Activated T-helper 1 cell treated with anti-CD3 and anti-CD28 coated beads, Interleukin-12 subunit alpha, Interleukin-12 subunit beta, Interleukin-2, Interleukin-4 antibody, amounts not matched to agents 30 ng/mL and 10 ng/mL and 1 ng/mL, durations not matched to agents 14 hours and 24 hours and 36 hours (primary cell): Measurements from ENCODE around the gene TBCD. TPM values are rescaled to one million over a fixed set of nuclear protein-coding genes. Genes with fewer than 3 reads are reported as not detected.

Experiments
- DNase-seq: peaks from one replicate; pipeline ENCODE4 v3.0.0; 2021; ENCODE audit warnings: low spot score
- H3K27ac Mint-ChIP-seq: one replicate; pipeline ENCODE4 v1.8.0; 2021; ENCODE audit warnings: mild to moderate bottlenecking, mixed read lengths
- H3K27me3 Mint-ChIP-seq: one replicate; pipeline ENCODE4 v1.8.0; 2022; ENCODE audit warnings: mild to moderate bottlenecking, moderate library complexity, mixed read lengths; ENCODE audit not compliant: insufficient read depth
- H3K36me3 Mint-ChIP-seq: one replicate; pipeline ENCODE4 v1.8.0; 2021; ENCODE audit warnings: low read depth, mixed read lengths
- H3K4me1 Mint-ChIP-seq: one replicate; pipeline ENCODE4 v1.8.0; 2021; ENCODE audit warnings: low read depth, mixed read lengths
- H3K4me3 Mint-ChIP-seq: one replicate; pipeline ENCODE4 v1.8.0; 2021; ENCODE audit warnings: mild to moderate bottlenecking, moderate library complexity, mixed read lengths
- H3K9me3 Mint-ChIP-seq: one replicate; pipeline ENCODE4 v1.8.0; 2021; ENCODE audit warnings: mixed read lengths
- intact Hi-C: fragments of 100-400 bp; cut with micrococcal nuclease; formaldehyde crosslinking; loops from one replicate; pipeline ENCODE4 v1.15.1; 2024
- total RNA-seq: library from RNA; stranded (reverse); gene quantifications from 2 replicates; pipeline ENCODE4 v1.2.3, GENCODE V29; 2022

TBCD gene
- total RNA-seq, 1 donor from 2014 or later: 111 TPM

DNA sequence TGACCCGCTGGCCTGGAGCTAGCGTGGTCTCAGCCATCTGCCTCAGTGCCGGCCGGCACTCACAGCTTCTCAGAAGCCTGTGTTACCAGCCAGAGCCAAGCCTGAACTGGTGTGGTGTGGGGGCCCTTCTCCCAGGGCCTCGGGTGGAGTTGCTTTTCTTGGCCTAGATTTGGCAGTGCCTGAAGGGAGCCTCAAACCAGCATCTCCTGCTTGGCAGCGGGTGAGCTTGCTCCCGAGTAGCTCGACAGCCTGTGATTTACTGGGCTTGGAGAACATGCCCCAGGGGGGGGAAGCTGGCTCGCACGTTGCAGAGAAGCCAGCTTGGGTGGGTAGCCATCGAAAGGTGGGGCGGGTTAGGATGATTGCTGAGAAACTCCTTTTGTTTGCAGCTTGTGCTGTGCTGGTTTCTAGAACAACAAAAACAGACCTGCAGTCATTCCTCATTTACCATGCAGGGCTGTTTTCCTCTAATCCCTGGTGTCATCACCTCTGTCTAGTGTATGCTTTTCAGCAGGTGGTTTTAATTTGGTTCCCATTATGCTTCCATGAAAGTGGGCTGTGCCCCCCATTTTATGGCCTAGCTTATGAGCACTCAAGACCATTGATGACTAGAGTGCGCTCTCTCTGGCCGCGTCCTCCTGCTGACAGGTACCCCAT lies 42.2 kb downstream of the TBCD start:
- intact Hi-C loops: no loop called here
- no peak for DNase-seq
- no peaks in the 10 kb centered on the region for H3K4me1 Mint-ChIP-seq
- H3K36me3 Mint-ChIP-seq: peaks cover 4% of the 10 kb centered on the region
- no peak overlapping the region for H3K27ac Mint-ChIP-seq
- H3K4me3 Mint-ChIP-seq: no peak overlapping the region
- no peaks in the 10 kb centered on the region for H3K27me3 Mint-ChIP-seq
- no peaks in the 10 kb centered on the region for H3K9me3 Mint-ChIP-seq

DNA sequence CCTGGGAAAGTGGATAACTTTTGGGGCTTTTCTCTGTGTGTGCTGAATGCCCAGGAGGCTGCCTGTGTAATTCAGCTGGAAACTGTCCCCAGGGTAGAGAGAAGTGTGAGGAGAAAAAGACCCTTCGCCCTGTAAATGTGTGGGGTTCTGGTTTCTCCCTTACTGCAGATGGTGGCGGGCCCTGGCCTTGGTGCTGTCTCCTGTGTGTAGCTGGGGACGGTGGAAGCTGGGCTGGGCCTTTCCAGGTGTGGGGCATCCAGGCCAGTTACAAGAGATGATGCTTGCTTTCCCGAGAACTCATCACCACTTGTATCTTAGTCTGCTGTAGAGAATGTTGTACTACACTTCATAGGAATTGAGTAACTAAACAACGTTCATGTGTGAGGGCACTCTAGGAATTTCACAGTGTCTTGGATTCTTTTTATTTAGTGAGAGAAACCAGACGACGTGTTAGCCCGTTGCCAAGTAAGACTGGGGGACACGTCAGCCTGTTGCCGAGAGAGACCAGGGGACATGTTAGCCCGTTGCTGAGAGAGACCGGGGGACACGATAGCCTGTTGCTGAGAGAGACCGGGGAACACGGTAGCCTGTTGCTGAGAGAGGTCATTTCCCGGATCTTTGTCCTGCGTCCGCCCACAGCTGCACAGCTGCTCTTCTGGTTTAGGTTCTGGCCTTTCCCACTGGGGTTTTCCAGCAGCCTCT lies 43.1 kb downstream of the TBCD start:
- Mint-ChIP-seq H3K27ac (no peak overlapping the region), H3K36me3 (peaks cover 4% of the 10 kb centered on the region), H3K4me3 (no peak overlapping the region), H3K9me3 (no peaks in the 10 kb centered on the region), H3K4me1 (no peaks in the 10 kb centered on the region), H3K27me3 (no peaks in the 10 kb centered on the region)
- intact Hi-C loops: no loop called here
- DNase-seq: no peak

DNA sequence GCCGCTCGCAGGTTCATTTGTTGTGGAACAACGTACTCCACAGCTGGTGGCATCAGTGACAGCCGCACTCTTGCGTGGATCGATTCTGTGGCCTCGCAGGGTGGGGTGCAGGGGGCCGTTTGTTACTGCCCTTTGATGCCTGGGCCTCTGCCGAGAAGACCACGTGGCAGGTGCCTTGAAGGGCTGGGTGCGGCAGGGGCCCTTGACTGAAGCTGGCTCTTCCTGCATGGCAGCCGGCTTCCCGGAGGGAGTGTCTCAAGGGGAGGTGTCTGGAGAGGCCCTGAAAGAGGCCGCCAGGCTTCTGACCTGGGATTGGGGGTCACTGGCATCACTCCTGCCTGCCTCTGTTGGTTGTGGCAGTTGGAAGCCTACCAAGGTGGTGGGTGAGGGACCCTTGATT lies 43.8 kb downstream of the TBCD start:
- peaks cover 6% of the 10 kb centered on the region for H3K36me3 Mint-ChIP-seq
- H3K27ac Mint-ChIP-seq: no peak overlapping the region
- H3K27me3 Mint-ChIP-seq: no peaks in the 10 kb centered on the region
- no peaks in the 10 kb centered on the region for H3K4me1 Mint-ChIP-seq
- DNase-seq: no peak
- H3K4me3 Mint-ChIP-seq: no peak overlapping the region
- H3K9me3 Mint-ChIP-seq: no peaks in the 10 kb centered on the region
- intact Hi-C loops: no loop called here

DNA sequence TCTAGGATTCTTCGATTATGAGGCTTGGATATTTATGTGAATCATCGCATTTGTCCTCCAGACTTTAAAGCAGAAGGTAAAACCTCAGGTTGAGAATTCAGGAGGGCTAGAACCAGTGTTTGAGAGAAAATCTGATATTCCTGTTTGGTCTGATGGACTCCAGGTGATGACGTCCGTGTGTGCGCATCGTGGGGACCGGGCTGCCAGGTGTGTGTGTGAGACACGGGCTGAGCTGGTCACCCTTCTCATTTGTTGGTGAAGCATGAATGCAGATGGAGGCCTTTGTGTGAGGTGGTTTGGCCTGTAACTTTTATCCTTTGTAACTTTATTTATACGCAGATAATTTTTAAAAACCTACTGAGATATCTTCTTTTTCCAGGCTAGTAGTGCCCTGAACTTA lies 45.2 kb downstream of the TBCD start:
- DNase-seq: no peak
- H3K4me3 Mint-ChIP-seq: no peak overlapping the region
- intact Hi-C loops: no loop called here
- H3K4me1 Mint-ChIP-seq: no peaks in the 10 kb centered on the region
- peaks cover 3% of the 10 kb centered on the region for H3K9me3 Mint-ChIP-seq
- no peak overlapping the region for H3K27ac Mint-ChIP-seq
- H3K27me3 Mint-ChIP-seq: no peaks in the 10 kb centered on the region
- H3K36me3 Mint-ChIP-seq: peaks cover 9% of the 10 kb centered on the region

DNA sequence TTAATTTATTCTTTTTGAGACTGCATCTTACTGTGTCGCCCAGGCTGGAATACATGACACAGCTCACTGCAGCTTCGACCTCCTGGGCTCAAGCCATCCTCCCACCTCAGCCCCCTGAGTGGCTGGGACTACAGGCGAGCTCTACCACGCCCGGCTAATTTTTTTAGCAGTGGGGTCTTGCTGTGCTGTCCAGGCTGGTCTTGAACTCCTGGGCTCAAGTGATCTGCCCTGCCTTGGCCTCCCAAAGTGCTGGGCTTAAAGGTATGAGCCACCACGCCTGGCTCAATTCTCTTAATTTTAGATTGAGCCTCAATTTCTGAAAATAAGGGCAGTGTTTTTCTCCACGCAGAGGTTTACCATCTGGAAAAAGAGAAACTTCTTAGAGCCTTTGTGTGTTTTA lies 46.9 kb downstream of the TBCD start:
- Mint-ChIP-seq H3K4me3 (no peak overlapping the region), H3K27ac (no peak overlapping the region), H3K36me3 (peaks cover 9% of the 10 kb centered on the region), H3K4me1 (no peaks in the 10 kb centered on the region), H3K9me3 (peaks cover 3% of the 10 kb centered on the region), H3K27me3 (no peaks in the 10 kb centered on the region)
- intact Hi-C loops: no loop called here
- no peak for DNase-seq

DNA sequence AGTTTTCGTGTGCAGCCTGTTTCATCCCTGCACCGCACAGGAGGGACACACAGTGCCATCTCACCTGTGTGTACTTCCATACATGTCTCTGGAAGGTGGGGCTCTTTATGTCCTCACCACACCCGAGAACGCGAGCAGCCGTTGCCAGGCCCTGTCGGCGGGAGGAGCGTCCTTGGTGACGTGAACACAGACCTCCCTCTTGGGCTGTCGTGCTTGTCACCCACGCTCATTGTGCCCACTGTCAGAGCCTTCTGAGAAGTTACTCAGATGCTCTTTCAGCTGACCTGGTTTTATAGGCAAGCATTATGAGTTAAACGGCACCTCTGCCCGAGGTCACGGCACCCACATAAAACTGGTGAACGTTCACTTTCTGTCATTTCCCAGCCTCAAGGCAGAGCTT lies 47.7 kb downstream of the TBCD start:
- H3K36me3 Mint-ChIP-seq: peaks cover 9% of the 10 kb centered on the region
- H3K27ac Mint-ChIP-seq: no peak overlapping the region
- H3K4me1 Mint-ChIP-seq: no peaks in the 10 kb centered on the region
- H3K27me3 Mint-ChIP-seq: no peaks in the 10 kb centered on the region
- no peak overlapping the region for H3K4me3 Mint-ChIP-seq
- no peak for DNase-seq
- intact Hi-C loops: no loop called here
- H3K9me3 Mint-ChIP-seq: peaks cover 3% of the 10 kb centered on the region

DNA sequence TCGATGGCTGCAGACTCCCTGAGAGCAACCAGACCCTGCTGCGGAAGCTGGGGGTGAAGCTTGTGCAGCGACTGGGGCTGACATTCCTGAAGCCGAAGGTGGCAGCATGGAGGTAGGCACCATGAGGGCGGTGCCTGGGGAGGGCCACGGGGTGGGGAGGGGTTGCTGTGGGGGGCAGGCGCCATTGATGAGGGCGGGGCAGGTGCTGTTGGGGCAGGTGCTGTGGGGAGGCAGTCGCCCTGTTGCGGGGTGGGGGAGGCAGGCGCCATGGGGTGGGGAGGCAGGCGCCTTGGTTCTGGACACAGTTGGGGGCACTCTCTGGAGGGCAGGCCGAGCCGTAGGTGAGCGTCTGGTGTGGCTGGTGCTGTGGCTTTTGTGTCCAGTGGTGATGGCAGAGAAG lies 49.0 kb downstream of the TBCD start:
- Mint-ChIP-seq H3K4me3 (no peak overlapping the region), H3K27ac (no peak overlapping the region), H3K36me3 (peaks cover 12% of the 10 kb centered on the region), H3K27me3 (no peaks in the 10 kb centered on the region), H3K4me1 (no peaks in the 10 kb centered on the region), H3K9me3 (peaks cover 3% of the 10 kb centered on the region)
- DNase-seq: no peak
- intact Hi-C loops: no loop called here

DNA sequence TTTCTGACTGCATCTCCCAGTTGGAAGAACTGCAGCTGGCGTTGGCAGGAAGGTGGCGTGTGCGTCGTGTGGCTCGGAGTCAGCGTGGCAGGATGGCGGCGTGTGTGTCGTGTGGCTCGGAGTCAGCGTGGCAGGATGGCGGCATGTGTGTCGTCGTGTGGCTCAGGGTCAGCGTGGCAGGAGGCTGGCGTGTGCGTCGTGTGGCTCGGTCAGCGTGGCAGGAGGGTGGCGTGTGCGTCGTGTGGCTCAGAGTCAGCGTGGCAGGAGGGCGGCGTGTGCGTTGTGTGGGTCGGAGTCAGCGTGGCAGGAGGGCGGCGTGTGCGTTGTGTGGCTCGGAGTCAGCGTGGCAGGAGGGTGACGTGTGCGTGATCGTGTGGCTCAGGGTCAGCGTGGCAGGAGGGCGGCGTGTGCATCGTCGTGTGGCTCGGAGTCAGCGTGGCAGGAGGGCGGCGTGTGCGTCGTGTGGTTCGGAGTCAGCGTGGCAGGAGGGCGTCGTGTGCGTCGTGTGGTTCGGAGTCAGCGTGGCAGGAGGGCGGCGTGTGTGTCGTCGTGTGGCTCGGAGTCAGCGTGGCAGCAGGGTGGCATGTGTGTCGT lies 49.6 kb downstream of the TBCD start:
- Mint-ChIP-seq H3K27ac (no peak overlapping the region), H3K9me3 (peaks cover 3% of the 10 kb centered on the region), H3K27me3 (no peaks in the 10 kb centered on the region)

DNA sequence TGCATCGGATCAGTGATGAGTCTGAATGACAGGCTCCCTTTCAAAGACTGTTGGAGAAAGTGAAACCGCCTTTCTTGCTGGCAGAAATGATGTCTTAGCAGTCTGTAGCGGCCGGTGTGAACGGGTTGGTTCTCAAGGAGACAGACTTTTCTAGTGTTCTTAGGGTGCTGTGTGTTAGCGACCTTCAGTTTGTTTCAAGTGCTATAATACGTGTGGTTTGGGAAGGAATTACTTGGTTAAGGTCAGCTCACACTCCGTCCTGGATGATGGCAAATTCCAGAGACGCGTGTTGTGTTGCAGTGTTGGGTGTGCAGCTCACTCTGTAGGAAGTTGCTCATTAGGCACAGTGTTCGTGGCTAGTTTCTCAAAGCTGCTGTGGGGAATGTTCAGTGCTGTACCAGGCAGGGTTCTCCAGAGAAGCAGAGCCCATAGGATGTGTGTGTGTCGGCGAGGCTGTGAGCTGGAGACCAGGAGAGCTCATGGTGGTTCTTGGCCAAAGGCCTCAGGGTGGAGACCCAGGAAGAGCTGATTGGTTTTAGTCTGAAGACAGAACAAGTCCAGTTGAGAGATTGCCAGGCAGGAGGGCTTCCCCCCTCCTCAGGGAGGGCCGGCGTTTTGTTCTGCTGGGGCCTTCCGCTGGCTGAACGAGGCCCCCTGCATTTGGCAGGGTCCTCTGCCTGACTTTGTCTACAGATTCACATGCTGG lies 50.4 kb downstream of the TBCD start:
- Mint-ChIP-seq H3K27ac (no peak overlapping the region), H3K27me3 (no peaks in the 10 kb centered on the region), H3K36me3 (peaks cover 13% of the 10 kb centered on the region), H3K9me3 (peaks cover 3% of the 10 kb centered on the region), H3K4me1 (no peaks in the 10 kb centered on the region), H3K4me3 (no peak overlapping the region)
- intact Hi-C loops: no loop called here
- DNase-seq: no peak

More for the DNA sequence above, 49.6 kb downstream of the TBCD start:
- Mint-ChIP-seq H3K36me3 (peaks cover 13% of the 10 kb centered on the region), H3K4me1 (no peaks in the 10 kb centered on the region), H3K4me3 (no peak overlapping the region)
- no peak for DNase-seq
- intact Hi-C loops: no loop called here

DNA sequence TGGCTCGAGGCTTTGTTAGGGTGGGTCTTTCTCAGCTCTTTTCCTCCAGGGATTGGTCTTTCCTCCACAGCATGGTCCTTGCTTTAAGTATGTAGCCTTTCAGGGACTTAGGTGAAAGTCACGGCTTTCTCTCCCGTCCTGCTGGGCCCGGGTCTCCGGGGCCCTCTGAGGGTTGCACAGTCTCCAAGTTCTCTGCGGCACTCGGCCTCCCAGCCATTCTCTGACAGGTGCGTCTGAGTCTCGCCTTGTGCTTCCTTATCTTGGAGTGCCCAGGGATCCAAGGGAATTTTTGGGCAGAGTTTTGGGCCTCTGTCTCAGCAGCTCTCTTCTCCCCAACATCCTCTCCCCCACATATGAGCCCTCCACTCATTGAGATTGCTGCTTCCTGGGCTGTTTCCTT lies 51.3 kb downstream of the TBCD start:
- Mint-ChIP-seq H3K9me3 (peaks cover 3% of the 10 kb centered on the region), H3K4me1 (no peaks in the 10 kb centered on the region), H3K27ac (no peak overlapping the region), H3K36me3 (peaks cover 16% of the 10 kb centered on the region), H3K27me3 (no peaks in the 10 kb centered on the region), H3K4me3 (no peak overlapping the region)
- intact Hi-C loops: no loop called here
- no peak for DNase-seq

DNA sequence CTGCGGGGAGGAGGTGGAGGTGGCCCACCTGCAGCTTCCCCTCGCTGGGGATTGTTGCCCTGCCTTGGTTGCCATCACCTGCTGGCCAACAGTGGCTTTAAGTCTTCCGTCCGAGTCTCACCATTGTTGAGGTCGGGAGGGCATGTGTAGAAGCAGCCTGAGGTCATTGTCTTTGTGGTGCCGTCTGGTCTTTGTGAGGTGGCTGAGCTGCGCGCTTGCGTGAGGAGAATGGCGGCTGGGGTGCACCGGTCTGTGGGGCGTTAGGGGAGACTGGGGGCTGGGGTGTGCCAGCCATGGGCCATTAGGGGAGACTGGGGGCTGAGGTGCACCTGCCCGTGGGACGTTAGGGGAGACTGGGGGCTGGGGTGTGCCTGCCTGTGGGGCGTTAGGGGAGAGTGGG lies 51.7 kb downstream of the TBCD start:
- Mint-ChIP-seq H3K27ac (no peak overlapping the region), H3K4me1 (no peaks in the 10 kb centered on the region), H3K27me3 (no peaks in the 10 kb centered on the region), H3K4me3 (no peak overlapping the region), H3K9me3 (peaks cover 3% of the 10 kb centered on the region), H3K36me3 (peaks cover 16% of the 10 kb centered on the region)
- DNase-seq: no peak
- intact Hi-C loops: no loop called here

DNA sequence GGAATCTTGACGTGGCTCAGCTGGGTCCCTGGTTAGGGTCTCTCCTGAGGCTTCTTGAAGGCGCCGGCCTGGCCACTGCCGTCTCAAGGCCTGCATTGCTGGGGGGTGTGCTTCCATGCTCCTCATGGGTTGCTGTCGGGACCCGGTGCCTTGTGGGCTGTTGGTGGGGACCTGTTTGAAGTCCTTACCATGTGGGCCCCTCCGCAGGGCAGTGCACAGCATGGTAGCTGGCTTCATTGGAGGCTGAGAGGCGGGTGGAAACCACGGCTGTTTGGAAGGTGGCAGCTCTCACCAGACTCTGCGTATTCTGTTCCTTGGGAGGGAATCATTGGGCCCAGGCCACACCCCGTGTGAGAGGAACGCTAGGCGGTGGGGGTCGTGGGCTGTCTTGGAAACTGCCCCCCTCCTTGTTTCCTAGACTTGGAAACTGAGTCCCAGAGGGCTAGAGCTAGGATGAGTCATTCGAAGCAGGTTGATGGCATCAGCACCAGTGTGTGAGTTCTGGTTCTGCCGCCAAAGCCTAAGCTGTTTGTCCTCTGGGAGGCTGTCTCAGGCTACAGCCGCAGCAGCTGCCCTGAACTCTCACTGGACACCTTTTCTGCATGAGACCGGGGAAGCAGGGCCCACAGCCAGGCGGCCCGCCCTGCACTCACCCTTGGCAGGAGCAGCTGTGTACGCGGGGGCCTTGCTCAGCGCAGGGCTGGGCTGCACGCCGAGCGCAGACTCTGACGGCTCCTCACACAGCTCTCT lies 52.8 kb downstream of the TBCD start:
- DNase-seq: no peak
- peaks cover 16% of the 10 kb centered on the region for H3K36me3 Mint-ChIP-seq
- no peak overlapping the region for H3K27ac Mint-ChIP-seq
- H3K4me3 Mint-ChIP-seq: no peak overlapping the region
- H3K9me3 Mint-ChIP-seq: peaks cover 3% of the 10 kb centered on the region
- H3K4me1 Mint-ChIP-seq: no peaks in the 10 kb centered on the region
- H3K27me3 Mint-ChIP-seq: no peaks in the 10 kb centered on the region
- intact Hi-C loops: no loop called here
